Measurements from ENCODE around the gene LONRF2. TPM values are rescaled to one million over a fixed set of nuclear protein-coding genes. Genes with fewer than 3 reads are reported as not detected.

The LONRF2 gene
- polyA plus RNA-seq, 1 donor (not counting 4 experiments of a cell fraction or from before 2014, with no cell fraction given), result not detected

DNA sequence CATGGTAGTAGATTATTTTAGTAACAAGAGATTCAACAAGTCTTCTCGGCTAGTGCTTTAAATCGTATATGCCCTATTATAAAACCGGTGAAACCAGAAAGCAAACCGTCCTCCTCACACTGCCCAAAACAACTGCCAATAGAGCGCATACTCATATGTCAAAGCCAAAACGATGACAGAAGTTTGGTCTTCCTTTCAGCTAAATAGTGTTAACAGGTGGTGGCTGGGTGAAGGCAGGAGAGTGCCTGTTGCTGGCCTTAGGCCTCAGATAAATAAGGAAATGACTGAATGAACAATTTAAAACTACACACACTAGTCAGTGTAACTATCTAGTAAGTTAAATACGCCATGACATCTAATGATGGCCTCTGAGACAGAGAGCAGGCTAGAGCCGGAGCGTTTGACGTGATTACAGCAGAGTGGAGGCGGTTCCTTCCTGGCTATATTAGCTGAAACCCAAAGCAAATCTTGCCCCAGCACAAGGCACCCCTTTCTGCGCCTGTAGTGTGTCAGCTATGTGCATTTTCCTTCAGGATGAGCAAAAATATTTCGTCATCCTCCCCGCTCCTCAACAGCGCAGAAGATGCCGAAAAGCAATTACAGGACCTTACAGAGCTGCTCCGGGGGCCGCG, 1.6 kb downstream of the LONRF2 start:
- no peaks in the 10 kb centered on the region for H3K79me2 ChIP-seq (ENCODE audit: control insufficient read depth, insufficient read depth, low read length)
- dilution Hi-C loops (cut with MboI; ENCODE audit: extremely low pct_ligation_motif_present, low sequenced_read_pairs), result no loop called here
- no peaks in the 10 kb centered on the region for H3K9me1 ChIP-seq (ENCODE audit: control insufficient read depth, extremely low read depth, insufficient read depth, low read length)
- no peaks in the 10 kb centered on the region for H4K20me1 ChIP-seq (ENCODE audit: control insufficient read depth, extremely low read depth, insufficient read depth, low read length)
- no peak overlapping the region for H2AFZ ChIP-seq (ENCODE audit: control insufficient read depth, low read length)
- TF ChIP-seq, protein P1, sequence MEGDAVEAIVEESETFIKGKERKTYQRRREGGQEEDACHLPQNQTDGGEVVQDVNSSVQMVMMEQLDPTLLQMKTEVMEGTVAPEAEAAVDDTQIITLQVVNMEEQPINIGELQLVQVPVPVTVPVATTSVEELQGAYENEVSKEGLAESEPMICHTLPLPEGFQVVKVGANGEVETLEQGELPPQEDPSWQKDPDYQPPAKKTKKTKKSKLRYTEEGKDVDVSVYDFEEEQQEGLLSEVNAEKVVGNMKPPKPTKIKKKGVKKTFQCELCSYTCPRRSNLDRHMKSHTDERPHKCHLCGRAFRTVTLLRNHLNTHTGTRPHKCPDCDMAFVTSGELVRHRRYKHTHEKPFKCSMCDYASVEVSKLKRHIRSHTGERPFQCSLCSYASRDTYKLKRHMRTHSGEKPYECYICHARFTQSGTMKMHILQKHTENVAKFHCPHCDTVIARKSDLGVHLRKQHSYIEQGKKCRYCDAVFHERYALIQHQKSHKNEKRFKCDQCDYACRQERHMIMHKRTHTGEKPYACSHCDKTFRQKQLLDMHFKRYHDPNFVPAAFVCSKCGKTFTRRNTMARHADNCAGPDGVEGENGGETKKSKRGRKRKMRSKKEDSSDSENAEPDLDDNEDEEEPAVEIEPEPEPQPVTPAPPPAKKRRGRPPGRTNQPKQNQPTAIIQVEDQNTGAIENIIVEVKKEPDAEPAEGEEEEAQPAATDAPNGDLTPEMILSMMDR (optimal IDR thresholded peaks at IDR 0.05 in 1 of 3, IDR thresholded peaks at IDR 0.05 in 1 of 3, conservative IDR thresholded peaks at IDR 0.05 in 1 of 3; ENCODE audit: extremely low read depth in 1 of 3, insufficient read depth in 2 of 3, low read length in 3 of 3), result no peak
- no peak for TF ChIP-seq EZH2 (IDR thresholded peaks at IDR 0.05; ENCODE audit: low read length)
- H3K4me2 ChIP-seq (ENCODE audit: control insufficient read depth, extremely low read depth, insufficient read depth, low read depth, low read length), result no peak overlapping the region
- no peaks in the 10 kb centered on the region for H3K4me1 ChIP-seq (ENCODE audit: control insufficient read depth, extremely low read depth, insufficient read depth, low read length)
- no peaks in the 10 kb centered on the region for H3K36me3 ChIP-seq (ENCODE audit: control insufficient read depth in 2 of 2, extremely low read depth in 1 of 2, insufficient read depth in 2 of 2, low read length in 2 of 2)
- no peak for FAIRE-seq
- peaks cover 34% of the 10 kb centered on the region for H3K27me3 ChIP-seq (ENCODE audit: control insufficient read depth, extremely low read depth, insufficient read depth, low read length)
- no peak overlapping the region for H3K9ac ChIP-seq (ENCODE audit: control insufficient read depth, extremely low read depth, insufficient read depth, low read length)
- no peak overlapping the region for H3K27ac ChIP-seq (ENCODE audit: control insufficient read depth, insufficient read depth, low read length)
- no peak overlapping the region for H3K4me3 ChIP-seq (ENCODE audit: control insufficient read depth in 2 of 3, extremely low read depth in 1 of 3, insufficient read depth in 2 of 3, low read depth in 1 of 3, low read length in 3 of 3)
- DNase-seq (ENCODE audit: low read depth, low spot score), result no peak
- H3K9me3 ChIP-seq (ENCODE audit: control insufficient read depth, low read depth, low read length), result no peaks in the 10 kb centered on the region

DNA sequence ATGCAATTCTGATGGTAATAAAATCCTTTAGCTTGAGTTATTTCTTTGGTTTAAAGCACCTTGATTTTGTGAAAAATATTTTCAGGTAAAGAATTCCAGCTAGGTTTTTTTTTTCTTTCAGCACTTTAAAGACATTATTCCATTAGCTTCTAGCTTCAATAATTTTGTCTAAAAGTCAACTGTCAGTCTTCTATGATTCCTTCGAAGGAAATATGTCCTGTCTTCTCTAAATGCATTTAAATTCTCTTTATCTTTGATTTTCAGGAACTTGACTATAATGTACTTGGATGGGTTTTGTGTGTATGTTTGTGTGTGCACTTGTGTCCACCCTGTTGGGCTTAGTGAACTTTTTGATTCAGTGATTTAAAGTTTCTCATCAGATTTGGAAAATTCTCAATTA, 4.7 kb downstream of the LONRF2 start:
- dilution Hi-C loops (cut with MboI; ENCODE audit: extremely low pct_ligation_motif_present, low sequenced_read_pairs), result no loop called here
- FAIRE-seq (no peak), DNase-seq (ENCODE audit: low read depth, low spot score) (no peak)
- Histone ChIP-seq H3K9me3 (ENCODE audit: control insufficient read depth, low read depth, low read length) (no peaks in the 10 kb centered on the region), H3K4me1 (ENCODE audit: control insufficient read depth, extremely low read depth, insufficient read depth, low read length) (no peaks in the 10 kb centered on the region), H2AFZ (ENCODE audit: control insufficient read depth, low read length) (no peak overlapping the region), H3K36me3 (ENCODE audit: control insufficient read depth in 2 of 2, extremely low read depth in 1 of 2, insufficient read depth in 2 of 2, low read length in 2 of 2) (no peaks in the 10 kb centered on the region), H3K4me3 (ENCODE audit: control insufficient read depth in 2 of 3, extremely low read depth in 1 of 3, insufficient read depth in 2 of 3, low read depth in 1 of 3, low read length in 3 of 3) (no peak overlapping the region), H3K79me2 (ENCODE audit: control insufficient read depth, insufficient read depth, low read length) (no peaks in the 10 kb centered on the region), H3K9me1 (ENCODE audit: control insufficient read depth, extremely low read depth, insufficient read depth, low read length) (no peaks in the 10 kb centered on the region), H3K4me2 (ENCODE audit: control insufficient read depth, extremely low read depth, insufficient read depth, low read depth, low read length) (no peak overlapping the region), H3K27me3 (ENCODE audit: control insufficient read depth, extremely low read depth, insufficient read depth, low read length) (peaks cover 17% of the 10 kb centered on the region), H3K27ac (ENCODE audit: control insufficient read depth, insufficient read depth, low read length) (no peak overlapping the region), H4K20me1 (ENCODE audit: control insufficient read depth, extremely low read depth, insufficient read depth, low read length) (no peaks in the 10 kb centered on the region), H3K9ac (ENCODE audit: control insufficient read depth, extremely low read depth, insufficient read depth, low read length) (no peak overlapping the region)
- TF ChIP-seq EZH2 (IDR thresholded peaks at IDR 0.05; ENCODE audit: low read length), result no peak
- TF ChIP-seq, protein P1 (optimal IDR thresholded peaks at IDR 0.05 in 1 of 3, IDR thresholded peaks at IDR 0.05 in 1 of 3, conservative IDR thresholded peaks at IDR 0.05 in 1 of 3; ENCODE audit: extremely low read depth in 1 of 3, insufficient read depth in 2 of 3, low read length in 3 of 3), result no peak

Data from keratinocyte (primary cell).